ENCODE measurements around the gene SLIRP.

DNA sequence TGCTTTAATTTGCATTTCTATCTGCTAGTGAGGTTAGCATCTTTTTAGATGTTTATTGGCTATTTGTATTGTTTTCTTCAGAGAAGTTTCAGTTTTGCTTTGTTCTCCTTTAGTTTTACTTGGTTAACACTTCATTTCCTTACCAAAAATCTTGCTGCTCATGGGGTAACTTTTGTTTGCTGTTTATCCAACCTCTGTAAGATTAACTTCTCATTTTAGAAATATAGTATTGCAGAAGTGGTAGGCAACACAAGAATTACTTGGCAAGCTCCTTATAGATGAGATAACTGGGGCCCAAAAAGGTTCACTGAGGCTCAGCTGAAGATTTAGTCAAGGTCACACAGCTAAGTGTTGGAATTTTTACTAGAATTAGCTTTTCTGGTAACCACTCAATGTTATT, 40.6 kb upstream of the SLIRP start:
- TF ChIP-seq EZH2 (optimal IDR thresholded peaks at IDR 0.05; ENCODE audit: low read depth, low read length) (no peak), EZH2phosphoT487 (IDR thresholded peaks at IDR 0.05; ENCODE audit: low read length) (no peak)
- TF ChIP-seq, protein P1, sequence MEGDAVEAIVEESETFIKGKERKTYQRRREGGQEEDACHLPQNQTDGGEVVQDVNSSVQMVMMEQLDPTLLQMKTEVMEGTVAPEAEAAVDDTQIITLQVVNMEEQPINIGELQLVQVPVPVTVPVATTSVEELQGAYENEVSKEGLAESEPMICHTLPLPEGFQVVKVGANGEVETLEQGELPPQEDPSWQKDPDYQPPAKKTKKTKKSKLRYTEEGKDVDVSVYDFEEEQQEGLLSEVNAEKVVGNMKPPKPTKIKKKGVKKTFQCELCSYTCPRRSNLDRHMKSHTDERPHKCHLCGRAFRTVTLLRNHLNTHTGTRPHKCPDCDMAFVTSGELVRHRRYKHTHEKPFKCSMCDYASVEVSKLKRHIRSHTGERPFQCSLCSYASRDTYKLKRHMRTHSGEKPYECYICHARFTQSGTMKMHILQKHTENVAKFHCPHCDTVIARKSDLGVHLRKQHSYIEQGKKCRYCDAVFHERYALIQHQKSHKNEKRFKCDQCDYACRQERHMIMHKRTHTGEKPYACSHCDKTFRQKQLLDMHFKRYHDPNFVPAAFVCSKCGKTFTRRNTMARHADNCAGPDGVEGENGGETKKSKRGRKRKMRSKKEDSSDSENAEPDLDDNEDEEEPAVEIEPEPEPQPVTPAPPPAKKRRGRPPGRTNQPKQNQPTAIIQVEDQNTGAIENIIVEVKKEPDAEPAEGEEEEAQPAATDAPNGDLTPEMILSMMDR (IDR thresholded peaks at IDR 0.05; ENCODE audit: low read length), result no peak
